ENCODE data around the gene TSPOAP1. TPM values are rescaled to one million over a fixed set of nuclear protein-coding genes. Genes with fewer than 3 reads are reported as not detected.

Gene TSPOAP1
- total RNA-seq, 1 donor from 2014 or later, result 3.5 TPM

DNA sequence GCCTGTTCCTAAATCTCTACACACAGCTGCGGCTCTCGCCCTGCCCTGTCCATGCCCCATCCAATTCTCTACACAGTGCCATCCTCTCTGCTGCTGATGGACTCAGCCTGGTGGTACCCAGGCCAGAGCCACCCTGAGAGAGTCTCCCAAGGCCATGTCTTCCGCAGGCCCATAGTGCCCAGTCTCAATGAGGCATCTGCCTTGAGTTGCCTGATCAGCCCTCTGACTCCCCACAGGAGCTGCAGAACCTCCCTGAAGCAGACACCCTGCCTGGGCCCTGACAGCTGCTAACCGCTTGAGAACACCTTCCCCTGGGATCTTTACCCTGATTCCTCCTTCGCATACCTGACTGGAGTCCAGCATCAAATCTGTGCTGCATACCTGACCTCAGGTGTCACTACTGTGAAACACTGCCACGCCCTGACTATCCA is 13.3 kb downstream of the TSPOAP1 start:
- H3K4me3 ChIP-seq (ENCODE audit: low read depth, low read length), result no peak overlapping the region
- DNase-seq (ENCODE audit: low read depth), result no peak
- TF ChIP-seq, protein P1, sequence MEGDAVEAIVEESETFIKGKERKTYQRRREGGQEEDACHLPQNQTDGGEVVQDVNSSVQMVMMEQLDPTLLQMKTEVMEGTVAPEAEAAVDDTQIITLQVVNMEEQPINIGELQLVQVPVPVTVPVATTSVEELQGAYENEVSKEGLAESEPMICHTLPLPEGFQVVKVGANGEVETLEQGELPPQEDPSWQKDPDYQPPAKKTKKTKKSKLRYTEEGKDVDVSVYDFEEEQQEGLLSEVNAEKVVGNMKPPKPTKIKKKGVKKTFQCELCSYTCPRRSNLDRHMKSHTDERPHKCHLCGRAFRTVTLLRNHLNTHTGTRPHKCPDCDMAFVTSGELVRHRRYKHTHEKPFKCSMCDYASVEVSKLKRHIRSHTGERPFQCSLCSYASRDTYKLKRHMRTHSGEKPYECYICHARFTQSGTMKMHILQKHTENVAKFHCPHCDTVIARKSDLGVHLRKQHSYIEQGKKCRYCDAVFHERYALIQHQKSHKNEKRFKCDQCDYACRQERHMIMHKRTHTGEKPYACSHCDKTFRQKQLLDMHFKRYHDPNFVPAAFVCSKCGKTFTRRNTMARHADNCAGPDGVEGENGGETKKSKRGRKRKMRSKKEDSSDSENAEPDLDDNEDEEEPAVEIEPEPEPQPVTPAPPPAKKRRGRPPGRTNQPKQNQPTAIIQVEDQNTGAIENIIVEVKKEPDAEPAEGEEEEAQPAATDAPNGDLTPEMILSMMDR (conservative IDR thresholded peaks at IDR 0.05; ENCODE audit: low read depth, low read length), result no peak

DNA sequence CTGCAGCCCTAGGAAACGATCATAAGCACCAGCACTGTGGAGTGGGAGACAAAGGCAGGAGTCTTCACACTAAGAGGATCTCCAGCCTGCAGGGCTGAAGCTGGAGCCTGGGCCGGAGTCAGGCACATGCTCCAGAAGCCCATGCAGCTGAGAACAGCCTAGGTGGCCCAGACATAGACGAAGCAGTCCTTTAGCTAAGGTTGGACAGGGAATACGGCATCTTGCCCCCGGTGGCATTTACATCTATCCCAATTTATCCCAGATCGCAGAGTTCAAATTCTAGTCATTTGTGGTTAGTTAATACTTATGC is 13.9 kb downstream of the TSPOAP1 start:
- H3K4me3 ChIP-seq (ENCODE audit: low read depth, low read length), result no peak overlapping the region
- DNase-seq (ENCODE audit: low read depth), result no peak
- TF ChIP-seq, protein P1 (conservative IDR thresholded peaks at IDR 0.05; ENCODE audit: low read depth, low read length), result no peak

DNA sequence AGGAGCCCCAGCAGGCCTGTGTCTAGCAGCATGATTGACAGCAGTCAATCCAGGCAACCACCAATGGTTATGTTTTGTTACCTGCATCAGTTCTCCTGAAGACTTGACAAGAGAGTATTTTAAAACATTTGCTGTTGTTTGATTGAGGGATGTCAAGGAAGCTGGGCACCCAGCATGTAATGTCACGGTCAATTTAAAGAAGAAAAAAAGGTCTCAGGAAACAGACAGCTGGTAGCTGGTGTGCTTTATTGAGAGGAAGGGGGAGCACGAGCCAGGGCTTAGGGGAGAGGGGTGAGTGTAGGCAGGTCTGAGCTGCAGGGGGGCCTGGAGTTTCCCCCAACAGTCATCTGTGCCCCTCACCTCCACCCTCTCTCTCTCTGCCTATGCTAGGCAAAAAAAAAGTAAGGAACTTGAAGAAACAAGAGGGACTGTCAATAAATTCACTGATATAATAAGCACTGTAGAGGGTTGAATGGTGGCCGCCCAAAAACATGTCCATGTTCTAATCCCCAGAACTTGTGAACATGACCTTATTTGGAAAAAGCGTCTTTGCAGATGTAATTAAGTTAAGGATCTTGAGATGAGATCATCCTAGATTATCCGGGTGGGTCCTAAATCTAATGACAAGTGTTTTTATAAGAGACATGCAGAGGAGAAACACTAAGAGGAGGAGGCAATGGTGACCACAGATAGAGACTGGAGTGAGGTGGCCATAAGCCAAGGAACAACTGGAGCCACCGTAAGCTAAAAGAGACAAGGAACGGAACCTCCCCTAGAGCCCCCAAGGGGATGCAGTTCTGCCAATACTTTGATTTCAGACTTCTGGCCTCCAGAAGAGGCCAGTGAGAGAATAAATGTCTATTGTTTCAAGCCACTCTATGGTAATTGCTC is 14.5 kb downstream of the TSPOAP1 start:
- TF ChIP-seq, protein P1 (conservative IDR thresholded peaks at IDR 0.05; ENCODE audit: low read depth, low read length), result no peak

DNA sequence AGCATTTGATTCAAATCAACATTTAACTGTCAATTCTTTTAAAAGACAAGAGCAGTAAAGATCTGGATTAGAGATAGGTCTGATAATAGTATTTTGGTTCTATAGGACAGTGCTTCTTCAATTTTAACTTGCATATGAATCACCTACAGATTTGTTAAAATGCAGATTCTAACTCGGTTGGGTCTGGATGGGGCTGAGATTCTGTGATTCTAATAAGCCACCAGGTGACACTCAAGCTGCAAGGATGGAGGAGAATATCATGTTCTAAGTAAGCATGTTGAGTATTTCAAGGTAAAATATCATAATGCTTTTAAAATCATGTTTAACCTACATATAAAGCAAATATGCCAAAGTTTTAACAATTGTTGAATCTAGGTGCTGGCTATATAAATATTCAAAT is 15.8 kb downstream of the TSPOAP1 start:
- no peak for DNase-seq (ENCODE audit: low read depth)
- TF ChIP-seq, protein P1 (conservative IDR thresholded peaks at IDR 0.05; ENCODE audit: low read depth, low read length), result peak; percentile 24

More for the DNA sequence above, 14.5 kb downstream of the TSPOAP1 start:
- H3K4me3 ChIP-seq (ENCODE audit: low read depth, low read length), result no peak overlapping the region
- no peak for DNase-seq (ENCODE audit: low read depth)

DNA sequence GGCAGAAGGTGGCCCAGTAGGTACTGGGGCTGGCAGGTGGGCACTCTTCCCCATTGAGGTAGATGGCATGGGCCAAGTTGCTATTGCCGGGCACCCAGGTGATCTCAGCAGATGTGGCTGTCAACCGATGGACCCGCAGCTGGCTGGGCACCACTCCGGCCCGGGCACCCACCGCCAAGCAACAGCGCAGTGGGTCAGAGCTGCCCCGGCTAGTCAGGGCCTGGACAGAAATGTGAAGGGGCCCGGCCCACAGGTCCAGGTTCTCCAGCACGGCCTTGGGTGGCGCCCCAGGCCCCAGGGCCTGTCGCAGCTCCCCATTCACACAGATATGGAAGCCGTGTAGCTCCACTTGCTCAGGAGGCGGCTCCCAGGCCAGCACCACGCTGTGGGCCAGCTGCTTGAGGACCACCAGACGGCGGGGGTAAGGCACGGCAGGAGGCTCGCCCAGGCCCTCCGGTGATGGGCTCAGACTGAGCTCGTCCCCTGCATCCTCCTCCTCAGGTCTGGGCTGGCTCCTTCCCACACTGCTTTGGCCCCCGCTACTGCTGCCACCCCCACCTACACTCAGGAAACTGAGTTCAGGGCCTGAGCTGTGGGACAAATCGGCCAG is 16.5 kb downstream of the TSPOAP1 start:
- no peak for DNase-seq (ENCODE audit: low read depth)
- H3K4me3 ChIP-seq (ENCODE audit: low read depth, low read length), result no peak overlapping the region
- TF ChIP-seq, protein P1 (conservative IDR thresholded peaks at IDR 0.05; ENCODE audit: low read depth, low read length), result no peak

More for the DNA sequence above, 15.8 kb downstream of the TSPOAP1 start:
- no peak overlapping the region for H3K4me3 ChIP-seq (ENCODE audit: low read depth, low read length)

DNA sequence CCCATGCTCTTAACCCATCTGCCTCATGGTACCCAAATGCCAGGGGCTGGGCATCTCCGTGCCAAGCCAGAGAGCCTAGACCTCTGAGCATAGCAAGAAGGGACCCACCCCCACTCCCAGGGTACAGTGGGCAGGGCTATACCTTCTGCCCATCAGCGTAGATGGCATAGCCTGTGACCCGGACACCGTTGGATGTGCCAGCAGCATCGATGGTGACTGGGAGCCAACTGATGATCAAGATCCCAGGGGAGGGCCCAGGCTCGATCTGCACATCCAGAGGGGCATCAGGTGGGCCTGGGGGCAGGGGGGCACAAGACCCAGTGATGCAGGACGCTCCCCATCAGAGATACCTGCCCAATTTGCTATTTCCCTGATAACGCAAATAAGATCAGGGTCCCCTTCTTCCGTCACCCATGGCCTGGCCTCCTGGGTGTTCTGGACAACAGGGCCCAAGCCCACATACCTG is 17.1 kb downstream of the TSPOAP1 start:
- H3K4me3 ChIP-seq (ENCODE audit: low read depth, low read length), result no peak overlapping the region
- no peak for DNase-seq (ENCODE audit: low read depth)
- TF ChIP-seq, protein P1 (conservative IDR thresholded peaks at IDR 0.05; ENCODE audit: low read depth, low read length), result no peak

Data from epithelial cell of proximal tubule (primary cell).